Activated CD4-positive, alpha-beta T cell treated with anti-CD3 and anti-CD28 coated beads, Interleukin-2, amount 10 ng/mL, durations not matched to agents 7 days and 5 days (primary cell): ENCODE measurements around the gene CLNK. TPM values are rescaled to one million over a fixed set of nuclear protein-coding genes. Genes with fewer than 3 reads are reported as not detected.

Source experiments
- CTCF ChIA-PET: fragments of 350-600 bp; sonication (Branson Sonifier 250); formaldehyde crosslinking; loops from one replicate; lab custom pipeline; 2021; ENCODE audit warnings: antibody characterized with exemption; lab: Charles Lee
- POLR2A ChIA-PET: fragments of 350-600 bp; sonication (Branson Sonifier 250); formaldehyde crosslinking; loops from one replicate; lab custom pipeline; 2021; ENCODE audit warnings: antibody characterized with exemption; lab: Charles Lee
- DNase-seq: peaks from one replicate; pipeline ENCODE4 v3.0.0-alpha.2; 2020
- H3K27ac Mint-ChIP-seq: one replicate; pipeline ENCODE4 v1.8.0; 2021; ENCODE audit warnings: mild to moderate bottlenecking, moderate library complexity, mixed read lengths
- H3K27me3 Mint-ChIP-seq: one replicate; pipeline ENCODE4 v1.8.0; 2021; ENCODE audit warnings: mixed read lengths
- H3K36me3 Mint-ChIP-seq: one replicate; pipeline ENCODE4 v1.8.0; 2021; ENCODE audit warnings: low read depth, mixed read lengths
- H3K4me1 Mint-ChIP-seq: one replicate; pipeline ENCODE4 v1.8.0; 2021; ENCODE audit warnings: mixed read lengths
- H3K4me3 Mint-ChIP-seq: one replicate; pipeline ENCODE4 v1.8.0; 2021; ENCODE audit warnings: mild to moderate bottlenecking, moderate library complexity, mixed read lengths
- H3K9me3 Mint-ChIP-seq: one replicate; pipeline ENCODE4 v1.8.0; 2021; ENCODE audit warnings: mixed read lengths
- total RNA-seq, 2 experiments: library from RNA; stranded (reverse); gene quantifications; one replicate each; pipeline ENCODE4 v1.2.3, GENCODE V29; 2021

CLNK gene
- total RNA-seq, 2 experiments from 2014 or later, result not detected

DNA sequence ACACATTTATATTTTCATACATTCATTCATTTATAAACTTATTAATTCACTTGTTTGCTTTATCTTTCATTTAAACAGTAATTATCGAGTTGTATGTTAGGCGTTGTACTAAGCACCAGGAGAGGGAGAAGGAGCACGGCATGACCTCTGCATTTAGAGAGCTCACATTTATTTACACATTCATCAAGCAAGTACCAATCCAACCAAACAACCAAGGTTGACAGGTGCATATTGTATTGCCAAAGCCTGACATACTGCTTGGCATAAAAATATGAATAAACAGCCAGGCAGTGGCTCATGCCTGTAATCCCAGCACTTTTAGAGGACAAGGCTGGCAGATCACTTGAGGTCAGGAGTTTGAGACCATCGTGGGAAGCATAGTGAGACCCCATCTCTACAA is 37.0 kb upstream of the CLNK start:
- POLR2A ChIA-PET, result no interaction called here
- Mint-ChIP-seq H3K4me3 (no peak overlapping the region), H3K4me1 (peaks cover 17% of the 10 kb centered on the region), H3K27ac (no peak overlapping the region), H3K36me3 (no peaks in the 10 kb centered on the region), H3K27me3 (peaks cover 6% of the 10 kb centered on the region), H3K9me3 (peaks cover 3% of the 10 kb centered on the region)
- CTCF ChIA-PET, result no interaction called here
- DNase-seq, result no peak

DNA sequence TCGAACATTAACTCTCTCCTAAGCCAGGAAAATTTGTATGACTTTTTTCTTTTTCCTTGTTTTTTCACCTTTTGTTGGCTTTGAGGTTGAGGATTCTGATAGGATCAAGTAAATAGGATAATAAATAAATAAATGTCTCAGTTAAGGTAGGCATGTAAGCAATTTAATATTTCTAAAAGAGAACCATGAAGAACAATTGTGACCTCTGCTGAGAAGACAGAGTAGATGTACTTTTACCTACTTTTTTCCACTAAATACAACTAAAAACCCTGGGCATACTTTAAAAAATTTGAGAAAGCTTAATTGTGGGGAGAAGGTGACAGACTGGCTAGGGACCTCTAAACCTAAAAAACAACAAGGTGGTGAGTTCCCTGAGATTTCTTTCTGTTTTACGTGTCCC is 31.6 kb upstream of the CLNK start:
- Mint-ChIP-seq H3K9me3 (peaks cover 3% of the 10 kb centered on the region), H3K4me3 (no peak overlapping the region), H3K36me3 (no peaks in the 10 kb centered on the region), H3K27ac (no peak overlapping the region), H3K27me3 (peaks cover 8% of the 10 kb centered on the region), H3K4me1 (no peaks in the 10 kb centered on the region)
- ChIA-PET CTCF (no interaction called here), POLR2A (no interaction called here)
- no peak for DNase-seq

DNA sequence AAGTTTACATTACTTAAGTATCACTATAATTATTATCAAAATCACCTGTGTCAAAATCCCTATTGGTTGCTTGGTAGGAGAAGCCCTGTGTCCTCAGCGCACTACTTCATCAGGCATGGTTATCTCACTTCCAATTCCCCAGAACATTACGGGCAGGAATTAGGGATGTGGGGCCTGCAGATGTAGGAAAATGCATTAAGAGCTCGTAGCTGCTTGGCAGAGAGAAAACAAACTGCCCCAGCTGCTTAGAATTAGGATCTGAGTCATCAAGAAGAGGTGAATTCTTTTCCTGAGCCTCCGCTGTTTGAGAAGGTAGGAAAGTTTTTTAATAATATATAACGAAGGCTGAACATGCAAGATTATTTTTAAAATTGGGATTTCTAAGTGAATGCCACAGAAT is 31.1 kb upstream of the CLNK start:
- no peak overlapping the region for H3K4me3 Mint-ChIP-seq
- H3K27ac Mint-ChIP-seq, result no peak overlapping the region
- ChIA-PET CTCF (no interaction called here), POLR2A (no interaction called here)
- H3K4me1 Mint-ChIP-seq, result no peaks in the 10 kb centered on the region
- no peaks in the 10 kb centered on the region for H3K36me3 Mint-ChIP-seq
- DNase-seq, result no peak
- peaks cover 3% of the 10 kb centered on the region for H3K9me3 Mint-ChIP-seq
- H3K27me3 Mint-ChIP-seq, result peaks cover 8% of the 10 kb centered on the region

DNA sequence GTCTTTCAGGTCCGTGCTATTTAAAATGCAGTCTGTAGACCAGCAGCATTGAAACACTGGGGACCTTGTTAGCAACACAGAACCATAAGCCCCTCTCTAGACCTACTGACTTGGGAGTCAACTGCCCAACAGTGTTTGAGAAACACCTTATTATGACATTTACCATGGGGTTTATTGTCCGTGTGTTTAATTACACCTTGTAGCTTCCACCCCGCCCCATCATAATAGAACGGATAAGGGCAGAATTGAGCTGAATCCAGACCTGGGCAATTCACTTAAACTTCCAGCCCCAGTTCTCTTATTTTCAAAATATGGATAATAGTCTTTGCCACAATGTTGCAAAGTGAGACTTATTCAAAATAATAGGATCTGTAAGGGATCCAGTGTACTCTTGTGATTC is 30.6 kb upstream of the CLNK start:
- H3K27me3 Mint-ChIP-seq, result peaks cover 6% of the 10 kb centered on the region
- H3K4me3 Mint-ChIP-seq, result no peak overlapping the region
- no peaks in the 10 kb centered on the region for H3K4me1 Mint-ChIP-seq
- H3K36me3 Mint-ChIP-seq, result no peaks in the 10 kb centered on the region
- H3K9me3 Mint-ChIP-seq, result peaks cover 3% of the 10 kb centered on the region
- H3K27ac Mint-ChIP-seq, result no peak overlapping the region
- CTCF ChIA-PET, result no interaction called here
- POLR2A ChIA-PET, result interaction anchor here (0.7 kb wide), 1 partner anchor 162 kb away, joined by 3 read pairs; no protein-coding TSS in a partner anchor
- no peak for DNase-seq

DNA sequence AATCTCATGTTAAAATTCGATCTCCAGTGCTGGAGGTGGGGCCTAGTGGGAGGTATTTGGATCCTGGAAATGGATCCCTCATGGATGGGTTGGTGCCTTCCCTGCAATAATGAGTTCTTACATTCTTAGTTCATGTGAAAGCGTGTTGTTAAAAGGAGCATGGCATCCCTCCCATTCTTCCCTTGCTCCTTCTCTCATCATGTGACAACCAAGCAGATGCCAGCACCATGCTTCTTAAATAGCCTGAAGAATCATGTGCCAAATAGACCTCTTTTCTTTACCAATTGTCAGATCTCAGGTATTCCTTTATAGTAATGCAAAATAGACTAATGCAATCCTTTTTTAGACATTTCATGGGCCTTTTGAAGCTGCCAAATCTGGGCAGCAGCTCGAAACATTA is 29.0 kb upstream of the CLNK start:
- Mint-ChIP-seq H3K27me3 (peaks cover 2% of the 10 kb centered on the region), H3K4me1 (no peaks in the 10 kb centered on the region), H3K9me3 (peaks cover 3% of the 10 kb centered on the region), H3K4me3 (no peak overlapping the region), H3K27ac (no peak overlapping the region), H3K36me3 (no peaks in the 10 kb centered on the region)
- CTCF ChIA-PET, result no interaction called here
- DNase-seq, result no peak
- POLR2A ChIA-PET, result no interaction called here

DNA sequence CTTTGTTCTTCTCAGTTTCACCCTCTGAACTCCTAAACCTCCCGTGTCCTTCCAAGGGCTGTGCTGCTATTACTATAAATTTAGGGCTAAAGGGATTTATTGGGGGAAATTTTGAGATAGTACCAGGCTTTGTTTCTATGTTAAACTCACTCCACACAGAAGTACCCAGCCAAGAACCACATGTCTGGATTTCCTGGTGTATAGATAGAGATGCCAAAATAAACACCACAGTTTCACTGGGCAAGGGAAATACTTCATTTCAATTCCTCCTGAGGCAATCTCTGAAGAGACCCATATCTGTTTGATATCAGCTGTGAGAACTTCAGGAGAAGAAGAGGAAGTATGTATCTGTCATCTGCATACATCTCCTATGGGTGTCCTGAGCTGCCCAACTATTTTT is 21.7 kb upstream of the CLNK start:
- Mint-ChIP-seq H3K4me3 (no peak overlapping the region), H3K4me1 (no peaks in the 10 kb centered on the region), H3K27me3 (no peaks in the 10 kb centered on the region), H3K36me3 (no peaks in the 10 kb centered on the region), H3K27ac (no peak overlapping the region), H3K9me3 (no peaks in the 10 kb centered on the region)
- ChIA-PET CTCF (no interaction called here), POLR2A (no interaction called here)
- DNase-seq, result no peak

DNA sequence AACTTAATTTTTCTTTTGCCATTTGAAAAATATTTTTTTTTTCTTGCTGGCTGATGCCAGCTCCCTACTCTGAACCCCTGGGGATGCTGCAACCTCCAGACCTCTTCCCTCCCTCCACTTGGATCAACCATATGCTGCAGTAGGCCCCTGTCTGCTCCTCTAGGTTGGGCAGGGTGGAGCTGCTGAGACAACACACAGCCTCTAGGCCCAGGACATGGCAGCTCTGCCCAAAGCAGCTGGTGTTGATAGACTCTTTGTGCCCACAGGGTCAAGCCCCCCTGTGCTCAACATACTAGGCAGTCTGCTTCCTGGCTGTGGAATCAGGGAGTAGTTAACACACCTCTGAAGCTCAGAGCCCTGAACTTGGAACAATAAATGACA is 19.9 kb upstream of the CLNK start:
- POLR2A ChIA-PET, result no interaction called here
- Mint-ChIP-seq H3K4me3 (no peak overlapping the region), H3K9me3 (no peaks in the 10 kb centered on the region), H3K27me3 (no peaks in the 10 kb centered on the region), H3K4me1 (no peaks in the 10 kb centered on the region), H3K27ac (no peak overlapping the region), H3K36me3 (no peaks in the 10 kb centered on the region)
- DNase-seq, result no peak
- CTCF ChIA-PET, result no interaction called here

DNA sequence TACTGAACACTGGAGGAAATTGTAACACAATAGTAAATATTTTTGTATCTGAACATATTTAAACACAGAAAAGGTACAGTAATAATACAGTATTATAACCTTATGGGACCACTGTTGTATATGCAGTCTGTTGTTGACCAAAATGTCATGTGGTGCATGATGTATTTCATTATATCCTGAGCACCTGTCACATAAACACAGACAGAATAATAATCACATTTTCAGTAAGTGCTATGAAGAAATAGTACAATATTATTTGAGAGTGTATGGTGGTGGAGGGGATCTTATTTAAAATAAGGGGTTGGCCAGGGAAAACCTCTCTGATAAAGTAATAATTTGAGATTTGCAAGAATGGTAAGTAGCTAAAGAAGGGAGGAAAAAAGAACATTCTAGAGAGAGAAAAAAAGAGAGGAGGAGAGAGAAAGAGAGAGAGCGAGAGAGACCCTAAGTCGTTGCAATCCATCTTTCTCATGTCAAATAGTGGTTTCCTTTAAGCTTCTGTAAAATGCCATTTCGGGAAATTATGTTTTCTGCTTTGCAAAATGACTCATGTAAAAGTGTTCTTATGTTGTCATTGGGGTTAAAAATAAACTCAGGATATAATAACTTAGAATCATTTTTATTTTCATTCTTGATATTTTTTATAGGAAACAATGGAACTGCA is 19.3 kb upstream of the CLNK start:
- ChIA-PET CTCF (no interaction called here), POLR2A (no interaction called here)
- Mint-ChIP-seq H3K4me3 (no peak overlapping the region), H3K4me1 (no peaks in the 10 kb centered on the region), H3K9me3 (peaks cover 2% of the 10 kb centered on the region), H3K36me3 (no peaks in the 10 kb centered on the region), H3K27me3 (no peaks in the 10 kb centered on the region), H3K27ac (no peak overlapping the region)
- DNase-seq, result no peak

DNA sequence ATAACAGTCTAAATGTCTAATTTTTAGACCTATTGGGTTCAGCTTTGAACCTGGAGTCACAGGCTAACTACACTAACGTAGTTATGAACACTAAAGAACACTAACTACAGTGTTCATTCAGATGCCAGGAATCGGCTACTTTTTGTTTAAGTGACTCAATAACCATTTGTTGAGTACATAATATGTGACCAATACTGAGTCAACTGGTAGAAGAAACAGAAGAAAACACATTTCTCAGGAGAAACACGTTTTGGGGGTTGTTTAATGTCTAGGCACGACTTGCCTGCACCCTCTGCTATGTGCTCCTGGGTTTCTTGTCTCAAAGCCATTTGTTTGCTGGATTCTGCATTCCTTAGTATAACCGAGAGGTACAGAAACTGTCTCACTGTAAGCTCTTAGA is 18.6 kb upstream of the CLNK start:
- no peaks in the 10 kb centered on the region for H3K27me3 Mint-ChIP-seq
- ChIA-PET POLR2A (no interaction called here), CTCF (interaction anchor here (1.2 kb wide), 1 partner anchor 29 kb away, joined by 3 read pairs; no protein-coding TSS in a partner anchor)
- H3K4me3 Mint-ChIP-seq, result no peak overlapping the region
- H3K27ac Mint-ChIP-seq, result no peak overlapping the region
- no peaks in the 10 kb centered on the region for H3K4me1 Mint-ChIP-seq
- no peaks in the 10 kb centered on the region for H3K36me3 Mint-ChIP-seq
- peaks cover 2% of the 10 kb centered on the region for H3K9me3 Mint-ChIP-seq
- no peak for DNase-seq

DNA sequence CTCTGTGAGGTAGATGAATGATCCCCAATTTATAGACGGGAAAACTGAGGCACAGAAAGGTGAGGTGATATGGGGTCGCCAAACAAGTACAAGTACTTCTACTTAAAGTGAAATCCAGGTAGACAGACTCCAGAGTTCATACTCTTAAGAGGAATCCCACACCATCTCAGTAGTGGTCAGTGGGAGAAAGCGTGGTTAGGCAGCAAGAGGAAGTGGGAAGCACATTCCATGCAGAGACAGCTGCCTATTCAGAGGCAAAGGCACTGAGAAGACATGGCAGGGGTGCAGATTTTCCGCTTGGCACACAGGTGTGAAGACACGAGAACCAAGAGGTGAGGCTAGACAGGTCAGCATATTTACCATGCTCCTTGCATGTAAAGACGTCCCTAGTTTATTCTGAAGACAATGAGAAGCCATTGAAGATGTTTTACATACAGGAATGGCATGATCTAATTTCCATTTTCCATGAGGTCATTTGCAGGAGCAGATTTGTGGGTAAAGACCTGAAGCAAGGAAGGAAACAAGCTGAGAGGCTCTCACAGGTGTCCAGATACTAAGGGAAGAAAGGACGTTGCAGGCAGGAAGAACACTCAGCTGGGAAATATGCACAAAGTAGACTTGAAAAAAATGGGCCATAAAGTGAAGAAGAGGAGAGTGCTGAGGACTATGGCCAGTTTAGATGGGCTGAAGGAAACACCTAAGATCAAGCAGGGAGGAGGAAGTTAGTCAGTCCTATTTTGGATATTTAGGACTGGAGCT is 17.3 kb upstream of the CLNK start:
- ChIA-PET CTCF (interaction anchor here (1.2 kb wide), 1 partner anchor 30 kb away, joined by 3 read pairs; no protein-coding TSS in a partner anchor), POLR2A (no interaction called here)
- Mint-ChIP-seq H3K4me1 (no peaks in the 10 kb centered on the region), H3K27me3 (no peaks in the 10 kb centered on the region), H3K27ac (no peak overlapping the region), H3K4me3 (no peak overlapping the region), H3K36me3 (no peaks in the 10 kb centered on the region), H3K9me3 (peaks cover 2% of the 10 kb centered on the region)
- DNase-seq, result no peak

DNA sequence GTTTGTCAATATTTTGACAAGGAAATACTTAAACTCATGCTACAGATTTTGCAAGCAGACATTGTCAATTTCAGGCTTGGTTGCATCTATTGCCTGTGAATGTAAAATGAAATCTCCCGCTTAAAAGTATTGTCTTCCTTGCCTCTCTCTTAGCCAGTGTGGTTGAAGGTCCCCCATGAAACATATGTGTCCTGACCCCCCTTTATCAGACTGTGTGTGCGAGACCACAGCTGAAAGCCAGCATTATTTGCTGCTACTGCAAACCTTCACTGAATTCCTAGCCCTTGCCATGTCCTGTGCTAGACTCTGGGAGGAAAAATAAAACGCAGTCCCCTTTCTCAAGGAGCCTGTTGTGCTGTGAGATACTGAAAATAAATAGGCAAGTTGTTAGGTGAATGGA is 16.6 kb upstream of the CLNK start:
- H3K4me3 Mint-ChIP-seq, result no peak overlapping the region
- H3K36me3 Mint-ChIP-seq, result no peaks in the 10 kb centered on the region
- ChIA-PET POLR2A (no interaction called here), CTCF (no interaction called here)
- peaks cover 2% of the 10 kb centered on the region for H3K9me3 Mint-ChIP-seq
- H3K4me1 Mint-ChIP-seq, result peaks cover under 1% of the 10 kb centered on the region
- H3K27me3 Mint-ChIP-seq, result no peaks in the 10 kb centered on the region
- no peak for DNase-seq
- no peak overlapping the region for H3K27ac Mint-ChIP-seq

DNA sequence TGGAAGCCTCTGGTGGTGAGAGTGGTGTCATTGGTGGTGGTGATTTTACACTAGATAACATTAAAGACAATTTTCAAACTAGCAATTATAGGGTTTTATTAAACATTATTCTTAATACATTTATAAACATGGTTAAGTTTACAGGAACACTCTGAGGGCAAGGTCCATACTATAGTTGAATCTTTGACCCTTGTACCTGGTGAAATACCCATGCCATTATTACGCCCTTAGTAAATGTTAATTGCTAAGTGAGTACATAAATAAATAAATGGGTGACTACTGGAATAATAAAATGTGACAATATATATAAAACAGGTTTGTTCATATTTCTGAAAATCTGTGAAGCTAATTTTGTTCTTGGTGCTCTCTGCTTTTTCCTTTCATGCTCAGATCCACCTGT is 13.6 kb upstream of the CLNK start:
- no peaks in the 10 kb centered on the region for H3K27me3 Mint-ChIP-seq
- H3K9me3 Mint-ChIP-seq, result peaks cover 2% of the 10 kb centered on the region
- no peaks in the 10 kb centered on the region for H3K36me3 Mint-ChIP-seq
- DNase-seq, result no peak
- no peak overlapping the region for H3K27ac Mint-ChIP-seq
- H3K4me3 Mint-ChIP-seq, result no peak overlapping the region
- H3K4me1 Mint-ChIP-seq, result peaks cover 2% of the 10 kb centered on the region
- POLR2A ChIA-PET, result no interaction called here
- CTCF ChIA-PET, result no interaction called here

DNA sequence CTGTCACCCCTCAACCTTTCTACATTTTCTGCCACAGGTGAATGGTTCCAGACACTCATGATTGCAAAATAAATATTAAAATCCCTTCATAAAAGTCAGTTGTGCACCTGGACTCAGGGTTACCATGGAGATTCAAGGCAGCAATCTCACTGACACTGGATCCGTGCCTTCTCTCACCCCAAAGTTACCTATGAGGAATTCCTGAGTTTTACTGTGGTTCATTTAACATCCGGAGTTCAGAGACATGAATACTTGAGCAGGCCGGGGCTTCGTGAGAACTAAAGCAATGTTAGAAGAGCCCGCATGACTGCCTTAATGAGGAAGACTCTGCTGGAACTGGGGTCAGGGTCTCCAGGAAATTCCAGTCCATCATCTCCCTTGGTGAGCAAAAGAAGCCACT is 12.5 kb upstream of the CLNK start:
- CTCF ChIA-PET, result interaction anchor here (0.8 kb wide), 2 partner anchors 98 to 218 kb away, joined by 3 read pairs; no protein-coding TSS in a partner anchor
- Mint-ChIP-seq H3K36me3 (no peaks in the 10 kb centered on the region), H3K4me1 (peaks cover 2% of the 10 kb centered on the region), H3K27me3 (no peaks in the 10 kb centered on the region), H3K27ac (no peak overlapping the region), H3K9me3 (peaks cover 2% of the 10 kb centered on the region), H3K4me3 (no peak overlapping the region)
- no peak for DNase-seq
- POLR2A ChIA-PET, result no interaction called here
